Cardiac muscle cell (in vitro differentiated cells and primary cell): ENCODE results near the gene FBXO10. TPM values are rescaled to one million over a fixed set of nuclear protein-coding genes. Genes with fewer than 3 reads are reported as not detected.

Source experiments
- DNase-seq, 2 donors: peaks; one replicate each; pipeline versions ENCODE4 v3.0.0 to v3.0.0-alpha.2; 2010 to 2017; ENCODE audit warnings: low read depth in 1 of 2, low spot score in 1 of 2
- H3K27ac ChIP-seq: fragments of 200-600 bp; sonication (generic); 2 replicates; pipeline ENCODE4 v1.5.1; 2016
- H3K27me3 ChIP-seq: fragments of 200-600 bp; sonication (generic); 2 replicates; pipeline ENCODE4 v1.6.0; 2016; ENCODE audit warnings: control low read depth
- H3K36me3 ChIP-seq: fragments of 200-600 bp; sonication (generic); 2 replicates; pipeline ENCODE4 v1.5.1; 2016; ENCODE audit warnings: control low read depth
- H3K4me1 ChIP-seq: fragments of 200-600 bp; sonication (generic); 2 replicates; pipeline ENCODE4 v1.8.1; 2017; ENCODE audit warnings: low read depth, mild to moderate bottlenecking, mixed run types
- H3K4me3 ChIP-seq: fragments of 200-600 bp; sonication (generic); 2 replicates; pipeline ENCODE4 v1.5.1; 2016; ENCODE audit warnings: mild to moderate bottlenecking
- H3K9me3 ChIP-seq: fragments of 200-600 bp; sonication (generic); 2 replicates; pipeline ENCODE4 v1.5.1; 2017; ENCODE audit warnings: low read depth, mild to moderate bottlenecking, control low read depth
- polyA plus RNA-seq: library from polyadenylated mRNA; unstranded; fragments of >200 nt; fragmentation: Nextera tagmentation; extraction: Ambion mirVana; gene quantifications from 2 replicates; pipeline ENCODE4 v1.2.1, GENCODE V29; 2016
- total RNA-seq: library from RNA; depleted of rRNA; stranded (reverse); fragments of >200 nt; gene quantifications from 2 replicates; pipeline ENCODE4 v1.2.3, GENCODE V29; 2016
- TF ChIP-seq, protein P1 (sequence below): IDR thresholded peaks from 2 replicates; pipeline ENCODE4 v1.5.1; 2012; ENCODE audit warnings: low read depth, mild to moderate bottlenecking, low read length

The FBXO10 gene
- total and polyA plus RNA-seq, 2 experiments from 2014 or later: 10.6 to 19.8 TPM

DNA sequence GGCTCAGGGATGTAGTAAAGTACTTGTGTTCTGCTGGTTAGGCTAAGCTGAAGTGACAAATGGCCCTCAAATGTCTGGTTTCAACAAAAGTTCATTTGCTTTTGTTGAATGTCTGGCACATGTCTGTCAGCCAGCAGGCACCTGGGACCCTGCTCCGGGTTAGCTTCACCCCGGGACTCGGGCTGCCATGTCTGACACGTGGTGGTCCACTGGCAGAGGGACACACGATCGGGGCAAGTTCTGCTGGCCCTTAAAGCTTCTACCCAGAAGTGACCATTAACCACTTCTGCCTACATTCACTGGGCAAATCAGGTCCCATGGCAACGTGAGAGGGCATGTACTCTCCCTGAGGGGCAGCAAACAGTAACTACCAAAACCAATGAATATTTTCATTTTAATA is 66.6 kb downstream of the FBXO10 start:
- no peak for DNase-seq
- Histone ChIP-seq H3K36me3 (no peaks in the 10 kb centered on the region), H3K4me1 (no peaks in the 10 kb centered on the region), H3K4me3 (no peak overlapping the region), H3K27ac (no peak overlapping the region), H3K9me3 (no peaks in the 10 kb centered on the region), H3K27me3 (no peaks in the 10 kb centered on the region)
- TF ChIP-seq, protein P1, sequence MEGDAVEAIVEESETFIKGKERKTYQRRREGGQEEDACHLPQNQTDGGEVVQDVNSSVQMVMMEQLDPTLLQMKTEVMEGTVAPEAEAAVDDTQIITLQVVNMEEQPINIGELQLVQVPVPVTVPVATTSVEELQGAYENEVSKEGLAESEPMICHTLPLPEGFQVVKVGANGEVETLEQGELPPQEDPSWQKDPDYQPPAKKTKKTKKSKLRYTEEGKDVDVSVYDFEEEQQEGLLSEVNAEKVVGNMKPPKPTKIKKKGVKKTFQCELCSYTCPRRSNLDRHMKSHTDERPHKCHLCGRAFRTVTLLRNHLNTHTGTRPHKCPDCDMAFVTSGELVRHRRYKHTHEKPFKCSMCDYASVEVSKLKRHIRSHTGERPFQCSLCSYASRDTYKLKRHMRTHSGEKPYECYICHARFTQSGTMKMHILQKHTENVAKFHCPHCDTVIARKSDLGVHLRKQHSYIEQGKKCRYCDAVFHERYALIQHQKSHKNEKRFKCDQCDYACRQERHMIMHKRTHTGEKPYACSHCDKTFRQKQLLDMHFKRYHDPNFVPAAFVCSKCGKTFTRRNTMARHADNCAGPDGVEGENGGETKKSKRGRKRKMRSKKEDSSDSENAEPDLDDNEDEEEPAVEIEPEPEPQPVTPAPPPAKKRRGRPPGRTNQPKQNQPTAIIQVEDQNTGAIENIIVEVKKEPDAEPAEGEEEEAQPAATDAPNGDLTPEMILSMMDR: no peak

GRCh38 chr9:37508834-37509206 is 67.4 kb downstream of the FBXO10 start:
- Histone ChIP-seq H3K4me1 (no peaks in the 10 kb centered on the region), H3K36me3 (no peaks in the 10 kb centered on the region), H3K4me3 (no peak overlapping the region), H3K27me3 (no peaks in the 10 kb centered on the region), H3K27ac (no peak overlapping the region), H3K9me3 (no peaks in the 10 kb centered on the region)
- TF ChIP-seq, protein P1: no peak
- DNase-seq: no peak

GRCh38 chr9:37508135-37508833 is 67.9 kb downstream of the FBXO10 start:
- no peaks in the 10 kb centered on the region for H3K36me3 ChIP-seq
- H3K27ac ChIP-seq: no peak overlapping the region
- H3K4me3 ChIP-seq: no peak overlapping the region
- peak in 1 of 2 donors; percentile 8 for DNase-seq
- no peaks in the 10 kb centered on the region for H3K9me3 ChIP-seq
- no peaks in the 10 kb centered on the region for H3K27me3 ChIP-seq
- TF ChIP-seq, protein P1: no peak
- no peaks in the 10 kb centered on the region for H3K4me1 ChIP-seq

DNA sequence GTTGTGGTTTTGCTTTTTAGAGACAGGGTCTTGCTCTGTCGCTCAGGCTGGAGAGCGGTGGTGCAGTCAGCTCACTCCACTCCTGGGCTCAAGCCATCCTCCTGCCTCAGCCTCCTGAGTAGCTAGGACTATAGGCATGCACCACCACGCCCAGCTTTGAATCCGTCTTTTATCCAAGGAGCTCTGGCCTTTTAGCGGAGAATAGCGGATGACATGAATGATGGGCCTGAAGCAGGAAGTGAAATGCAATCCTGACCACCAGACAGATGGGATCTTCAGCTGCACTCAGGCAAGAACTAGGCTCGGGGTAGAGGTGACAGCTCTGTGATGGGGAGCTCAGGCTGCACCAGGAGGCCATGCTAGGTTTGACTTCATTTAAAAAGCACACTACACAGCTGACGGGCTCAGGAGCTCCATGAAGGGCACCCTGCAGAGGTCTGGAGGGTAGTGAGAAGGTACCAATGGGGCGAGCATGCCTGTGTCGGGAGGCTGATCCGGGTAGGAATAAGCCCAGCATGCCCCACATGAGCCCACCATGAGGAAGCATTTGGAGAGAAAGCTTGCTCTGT is 68.5 kb downstream of the FBXO10 start:
- H3K36me3 ChIP-seq: no peaks in the 10 kb centered on the region
- H3K27ac ChIP-seq: no peak overlapping the region

DNA sequence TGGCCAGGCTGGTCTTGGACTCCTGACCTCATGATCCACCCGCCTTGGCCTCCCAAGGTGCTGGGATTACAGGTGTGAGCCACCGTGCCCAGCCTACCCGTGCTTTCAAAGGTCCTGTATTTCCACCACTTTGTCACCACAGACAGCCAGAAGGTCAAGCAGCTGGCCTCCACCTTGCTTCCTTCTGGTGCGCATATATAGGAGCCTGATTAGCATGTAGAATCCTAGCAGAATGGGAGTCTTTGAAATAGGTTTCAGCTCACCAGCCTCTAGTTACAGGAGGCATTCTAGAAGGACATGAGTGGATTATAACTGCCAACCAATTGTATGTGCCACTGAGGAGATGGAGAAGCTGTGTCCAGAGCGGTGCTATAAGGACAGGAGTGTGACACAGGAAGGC is 71.6 kb downstream of the FBXO10 start:
- Histone ChIP-seq H3K4me3 (no peak overlapping the region), H3K4me1 (no peaks in the 10 kb centered on the region), H3K27ac (no peak overlapping the region), H3K27me3 (no peaks in the 10 kb centered on the region), H3K36me3 (peaks cover 9% of the 10 kb centered on the region), H3K9me3 (no peaks in the 10 kb centered on the region)
- TF ChIP-seq, protein P1: no peak
- DNase-seq: no peak

More for the DNA sequence above, 68.5 kb downstream of the FBXO10 start:
- no peaks in the 10 kb centered on the region for H3K4me1 ChIP-seq
- no peaks in the 10 kb centered on the region for H3K9me3 ChIP-seq
- TF ChIP-seq, protein P1: no peak
- H3K27me3 ChIP-seq: no peaks in the 10 kb centered on the region
- H3K4me3 ChIP-seq: no peak overlapping the region
- no peak for DNase-seq
